Stromal cell of bone marrow (primary cell): ENCODE data around the gene NIF3L1.
"Not testable (repeated sequence)": the region's sequence is repeated elsewhere in the genome, so short reads cannot be mapped to it uniquely, and the experiment has no call there.

ENCODE experiments used
- DNase-seq: peaks from one replicate; pipeline ENCODE4 v3.0.0-alpha.2; 2012; ENCODE audit warnings: low read depth

Gene NIF3L1

GRCh38 chr2:200871151-200871550 lies 18.0 kb upstream of the NIF3L1 start:
- no peak for DNase-seq

DNA sequence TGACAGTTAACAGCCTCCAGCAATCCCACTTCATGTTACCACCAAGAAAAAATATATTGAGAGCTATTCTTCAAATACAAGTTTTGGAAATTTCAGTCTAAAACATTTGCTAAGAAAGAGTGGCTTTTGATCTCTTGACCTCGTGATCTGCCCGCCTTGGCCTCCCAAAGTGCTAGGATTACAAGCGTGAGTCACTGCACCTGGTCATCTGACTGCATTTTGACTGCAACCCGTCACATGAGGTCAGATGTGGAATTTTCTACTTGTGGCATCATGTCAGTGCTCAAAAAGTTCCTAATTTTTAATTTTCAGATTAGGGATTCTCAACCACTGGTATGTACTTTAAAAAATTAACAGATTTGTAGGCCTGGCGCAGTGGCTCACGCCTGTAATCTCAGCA lies 15.6 kb upstream of the NIF3L1 start:
- no peak for DNase-seq

GRCh38 chr2:200877443-200877842 lies 11.7 kb upstream of the NIF3L1 start:
- no peak for DNase-seq

GRCh38 chr2:200878289-200878880 lies 10.8 kb upstream of the NIF3L1 start:
- no peak for DNase-seq

DNA sequence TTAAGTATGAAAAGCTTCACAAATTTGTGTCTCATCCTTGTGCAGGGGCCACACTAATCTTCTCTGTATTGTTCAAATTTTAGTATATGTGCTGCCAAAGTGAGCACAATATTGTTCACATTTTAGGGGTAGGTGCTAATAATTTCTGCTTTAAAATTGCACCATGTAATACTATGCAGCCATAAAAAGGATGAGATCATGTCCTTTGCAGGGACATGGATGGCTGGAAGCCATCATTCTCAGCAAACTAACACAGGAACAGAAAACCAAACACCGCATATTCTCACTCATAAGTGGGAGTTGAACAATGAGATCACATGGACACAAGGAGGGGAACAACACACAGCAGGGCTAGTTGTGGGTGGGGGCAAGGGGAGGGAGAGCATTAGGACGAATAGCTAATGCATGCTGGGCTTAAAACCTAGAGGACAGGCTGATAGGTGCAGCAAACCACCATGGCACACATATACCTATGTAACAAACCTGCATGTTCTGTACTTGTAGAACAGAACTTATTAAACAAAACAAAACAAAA lies 7.4 kb upstream of the NIF3L1 start:
- not testable (repeated sequence) for DNase-seq

DNA sequence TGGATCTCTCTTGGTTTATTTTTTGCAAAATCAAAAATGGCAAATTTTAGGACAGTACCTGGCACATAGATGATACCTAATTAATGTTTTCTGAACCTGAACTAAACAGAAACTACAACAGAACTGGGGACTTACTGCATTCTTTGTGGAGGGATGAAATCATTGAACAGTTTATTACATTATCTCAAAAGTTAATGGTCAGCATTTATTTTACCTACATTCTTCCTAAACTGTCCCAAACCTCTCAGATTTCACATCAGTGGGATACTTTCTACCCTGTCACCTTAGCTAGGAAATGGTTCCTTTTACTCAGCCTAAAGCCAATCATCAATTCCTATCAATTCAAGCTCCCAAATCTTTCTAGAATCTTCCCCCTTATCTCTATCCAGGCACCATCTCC lies 10.3 kb downstream of the NIF3L1 start:
- DNase-seq = no peak

DNA sequence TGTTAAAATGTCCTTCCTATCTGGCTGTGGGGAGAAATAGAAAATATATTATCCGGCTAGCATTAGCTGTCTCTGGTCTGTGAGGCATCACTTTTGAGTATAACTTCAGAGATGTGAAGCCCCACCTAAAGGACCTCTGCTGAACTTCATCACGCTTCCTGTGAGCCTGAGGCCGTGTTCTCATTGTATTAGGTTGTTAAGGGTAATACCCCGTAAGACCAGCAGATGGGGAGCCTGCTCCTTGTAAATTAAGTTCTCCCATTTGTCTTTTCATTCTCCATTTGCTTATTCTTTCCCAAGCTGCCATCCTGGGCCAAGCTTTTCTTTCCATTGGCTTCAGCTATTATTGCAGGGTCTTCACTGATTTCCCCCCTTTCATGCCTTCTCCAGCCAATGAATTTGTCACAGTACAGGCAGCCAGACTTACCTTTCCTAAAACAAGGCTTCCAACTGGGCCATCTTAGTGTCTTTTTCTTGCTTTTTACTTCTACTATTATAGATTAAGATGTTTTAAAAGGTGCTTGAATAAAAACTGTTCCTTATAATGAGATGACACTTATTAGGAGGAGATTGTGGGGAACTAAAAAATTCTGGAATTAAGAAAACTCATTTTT lies 12.4 kb downstream of the NIF3L1 start:
- peak; percentile 83 for DNase-seq

DNA sequence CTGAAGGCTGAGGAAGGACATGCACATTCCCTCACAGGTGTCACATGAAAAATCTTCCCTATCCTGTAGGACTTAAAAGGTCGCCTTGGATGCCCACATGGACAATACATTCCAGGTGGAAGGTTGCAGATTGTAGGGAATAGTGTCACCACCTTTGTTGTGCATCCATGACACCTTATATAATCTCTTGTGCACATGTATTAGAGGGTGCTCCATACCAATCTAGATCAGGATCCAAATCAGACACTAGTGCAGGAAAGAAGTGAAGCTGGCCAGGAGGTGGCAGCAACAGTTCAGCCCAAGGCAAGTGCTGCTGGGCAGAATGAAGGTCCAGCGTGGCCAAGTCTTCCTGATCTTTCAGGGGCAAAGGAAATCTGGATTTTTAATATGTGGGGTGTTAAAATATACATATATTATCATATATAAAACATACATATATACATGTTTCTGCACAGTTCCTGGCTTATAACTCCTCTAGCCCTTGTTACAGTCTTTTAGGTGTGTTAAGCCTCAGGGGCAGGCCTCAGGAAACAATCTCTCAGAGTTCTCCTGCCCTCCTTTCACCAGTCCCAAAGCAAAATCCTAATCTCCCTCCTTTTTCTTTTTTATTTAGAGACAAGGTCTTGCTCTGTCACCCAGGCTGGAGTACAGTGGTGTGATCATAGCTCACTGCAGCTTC lies 16.6 kb downstream of the NIF3L1 start:
- peak; percentile 50 for DNase-seq

GRCh38 chr2:200909958-200910357 lies 20.8 kb downstream of the NIF3L1 start:
- no peak for DNase-seq

DNA sequence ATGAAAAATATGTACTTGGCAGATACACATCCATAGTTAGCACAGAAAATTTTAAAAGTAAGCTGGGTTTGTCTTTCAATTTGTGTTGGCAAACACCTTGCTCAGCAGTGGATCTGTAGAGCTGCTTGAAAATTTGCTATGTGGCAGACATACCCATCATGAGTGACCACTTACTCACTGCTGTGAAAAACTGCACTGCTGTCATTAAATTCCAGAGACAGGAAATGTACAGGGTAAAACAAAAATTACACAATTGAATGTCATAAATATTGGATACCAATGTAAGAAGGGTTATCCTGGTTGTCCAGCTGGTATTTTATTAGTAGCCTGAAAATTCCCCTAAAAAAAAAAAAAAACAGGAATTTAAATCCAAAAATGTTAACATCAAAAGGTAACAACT lies 24.5 kb downstream of the NIF3L1 start:
- DNase-seq = peak; percentile 21

DNA sequence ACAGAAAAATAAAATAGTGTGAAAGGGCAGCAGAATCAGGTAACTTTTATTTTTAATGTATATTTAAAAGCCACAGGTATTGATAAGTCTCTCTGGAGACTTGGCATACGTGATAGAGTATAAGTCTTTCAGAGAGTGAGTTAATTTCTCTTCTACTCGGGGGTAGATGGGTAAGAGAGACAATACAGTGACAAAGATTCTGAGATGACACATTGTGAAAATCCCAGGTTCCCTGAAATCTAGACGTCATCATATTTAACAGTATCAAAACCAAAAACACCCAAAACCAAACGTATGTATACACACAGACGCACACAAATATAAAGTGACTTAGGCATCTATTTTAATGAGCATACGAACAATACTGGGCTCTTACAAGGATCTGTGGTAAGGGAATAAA lies 33.3 kb downstream of the NIF3L1 start:
- DNase-seq = no peak

- DNase-seq = no peak
These were observed 40.4 kb downstream of the NIF3L1 start for GRCh38 chr2:200929334-200930249.

DNA sequence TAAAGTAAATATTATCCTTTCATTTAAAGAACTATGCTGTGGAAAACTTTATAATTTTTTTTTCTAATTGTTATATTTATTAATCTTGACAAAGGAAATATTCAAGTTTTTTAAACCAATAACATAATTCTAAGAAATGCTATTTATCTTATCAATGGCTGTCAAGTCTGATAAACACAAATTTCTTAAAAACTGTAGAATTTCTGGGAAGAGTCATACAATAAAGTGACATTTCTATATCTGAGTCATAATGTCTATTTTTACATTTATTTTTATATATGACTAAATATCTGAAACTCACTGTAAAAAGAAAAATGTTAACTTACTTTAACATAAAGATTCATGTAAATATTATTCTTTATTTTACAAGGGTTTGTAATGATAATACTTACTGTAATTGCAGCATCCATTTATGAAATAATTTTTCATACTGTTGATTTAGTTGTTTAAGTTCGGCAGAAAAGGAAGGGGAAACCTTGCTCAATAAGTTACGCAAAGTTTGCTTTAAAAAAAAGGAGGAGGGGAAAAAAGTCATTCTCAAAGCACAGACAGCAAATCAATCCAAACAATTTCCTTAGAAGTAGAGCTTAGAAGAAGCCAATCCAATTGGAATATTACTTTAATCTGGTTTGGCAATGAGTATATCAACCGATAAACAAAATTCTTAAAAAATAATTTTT lies 41.9 kb downstream of the NIF3L1 start:
- DNase-seq = no peak

GRCh38 chr2:200939832-200940231 lies 50.7 kb downstream of the NIF3L1 start:
- DNase-seq = no peak

GRCh38 chr2:200943527-200944105 lies 54.4 kb downstream of the NIF3L1 start:
- DNase-seq = no peak

DNA sequence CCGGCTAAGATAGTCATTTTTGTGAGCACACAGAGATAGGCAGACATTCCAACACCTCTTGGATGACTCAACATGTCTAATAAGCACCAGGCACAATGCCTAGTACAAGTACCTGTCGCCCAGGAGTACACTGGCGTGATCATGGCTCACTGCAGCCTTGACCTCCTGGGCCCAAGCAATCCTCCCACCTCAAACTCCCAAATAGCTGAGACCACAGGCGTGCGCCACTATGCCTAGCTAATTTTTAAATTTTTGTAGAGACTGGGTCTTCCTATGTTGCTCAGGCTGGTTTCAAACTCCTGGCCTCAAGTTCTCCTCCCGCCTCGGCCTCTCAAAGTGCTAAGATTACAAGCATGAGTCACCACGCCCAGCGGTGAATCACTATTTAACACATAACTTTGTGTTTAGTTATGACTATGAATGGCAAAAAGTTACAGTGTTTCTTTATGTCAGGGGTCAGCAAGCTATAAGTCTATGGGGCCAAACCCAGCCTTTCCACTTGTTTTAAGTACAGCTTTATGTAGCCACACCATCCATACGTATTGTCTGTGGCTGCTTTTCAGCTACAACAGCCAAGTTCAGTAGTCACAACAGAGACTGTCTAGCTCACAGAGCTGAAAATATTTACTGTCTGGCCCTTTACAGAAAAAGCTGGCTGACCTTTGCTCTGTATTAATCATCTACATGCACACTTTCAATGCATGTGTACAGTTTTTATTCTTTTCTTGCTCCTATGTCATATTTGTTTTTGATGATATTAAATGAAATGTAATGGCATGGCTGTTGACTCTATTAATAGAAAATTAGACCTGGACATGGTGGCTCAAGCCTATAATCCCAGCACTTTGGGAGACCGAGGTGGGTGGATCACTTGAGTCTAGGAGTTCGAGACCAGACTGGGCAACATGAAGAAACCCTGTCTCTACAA lies 55.6 kb downstream of the NIF3L1 start:
- DNase-seq = peak; percentile 68

DNA sequence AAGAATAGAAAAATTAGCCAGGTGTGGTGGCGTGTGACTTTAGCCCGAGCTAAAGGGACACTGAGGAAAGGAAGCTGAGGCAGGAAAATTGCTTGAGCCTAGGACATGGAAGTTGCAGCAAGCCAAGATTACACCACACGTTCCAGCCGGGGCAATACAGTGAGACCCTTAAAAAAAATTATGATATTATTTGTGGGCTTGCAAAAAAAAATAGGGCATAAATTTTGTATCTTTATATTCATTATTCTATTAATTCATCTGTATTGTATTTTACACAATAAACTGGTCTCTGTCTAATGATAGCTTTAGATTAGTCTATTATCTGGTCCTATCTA lies 56.2 kb downstream of the NIF3L1 start:
- DNase-seq = no peak

GRCh38 chr2:200950378-200950777 lies 61.2 kb downstream of the NIF3L1 start:
- DNase-seq = no peak
